A673 (cell line): ENCODE results near the gene TMIE.

ENCODE experiments used
- EZH2 ChIP-seq: fragments of 200-600 bp; sonication (generic); IDR thresholded peaks from 2 replicates; pipeline ENCODE4 v1.6.1; 2017; ENCODE audit warnings: borderline replicate concordance, low read depth, mild to moderate bottlenecking, mixed read lengths, antibody characterized with exemption, low read length; ENCODE audit not compliant: poor library complexity, severe bottlenecking
- TF ChIP-seq, protein P1 (sequence below): fragments of 300-800, 200-600 bp; sonication (generic); conservative IDR thresholded peaks from 2 replicates; pipeline ENCODE4 v1.5.1; 2017; ENCODE audit warnings: low read depth, mild to moderate bottlenecking, antibody characterized with exemption, low read length, moderate library complexity, mixed read lengths

DNA sequence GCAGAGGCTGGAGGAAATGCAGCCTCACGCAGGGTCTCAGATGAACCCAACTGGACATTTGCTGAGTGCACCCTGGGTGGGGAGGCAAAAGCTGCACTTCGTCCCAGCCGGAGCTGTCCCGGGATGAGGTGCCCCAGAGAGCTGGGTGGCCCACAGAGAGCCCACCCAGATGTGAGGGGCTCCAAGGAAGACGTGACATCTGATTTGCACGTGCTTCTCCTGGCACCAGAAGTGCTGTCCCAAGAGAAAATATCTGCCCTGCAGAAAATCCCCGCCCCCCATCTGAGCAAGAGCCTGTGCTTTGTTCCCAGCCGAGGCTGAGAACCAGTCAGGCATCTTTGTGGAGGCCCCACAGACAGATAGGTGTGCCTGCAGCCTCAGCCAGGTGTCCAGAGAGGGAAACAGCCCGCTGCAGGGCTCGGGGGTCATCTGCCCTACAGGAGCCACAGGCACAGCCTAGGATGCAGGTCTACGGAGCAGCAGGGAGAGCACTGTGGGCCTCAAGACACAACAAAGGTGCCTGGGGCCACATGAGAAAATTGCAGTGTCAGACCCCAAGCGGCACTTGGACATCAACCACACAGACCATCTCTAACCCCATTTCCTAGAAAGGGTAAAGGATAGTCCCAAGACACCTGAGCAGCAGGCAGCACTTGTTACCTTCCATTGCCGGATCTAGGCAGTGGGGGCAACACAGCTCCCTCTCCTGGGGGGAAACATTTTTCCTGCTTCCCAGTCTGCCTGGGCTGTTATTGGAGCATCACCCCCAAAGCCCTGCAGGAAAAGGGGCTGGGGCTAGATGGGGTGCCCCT is 5.8 kb downstream of the TMIE start:
- TF ChIP-seq, protein P1, sequence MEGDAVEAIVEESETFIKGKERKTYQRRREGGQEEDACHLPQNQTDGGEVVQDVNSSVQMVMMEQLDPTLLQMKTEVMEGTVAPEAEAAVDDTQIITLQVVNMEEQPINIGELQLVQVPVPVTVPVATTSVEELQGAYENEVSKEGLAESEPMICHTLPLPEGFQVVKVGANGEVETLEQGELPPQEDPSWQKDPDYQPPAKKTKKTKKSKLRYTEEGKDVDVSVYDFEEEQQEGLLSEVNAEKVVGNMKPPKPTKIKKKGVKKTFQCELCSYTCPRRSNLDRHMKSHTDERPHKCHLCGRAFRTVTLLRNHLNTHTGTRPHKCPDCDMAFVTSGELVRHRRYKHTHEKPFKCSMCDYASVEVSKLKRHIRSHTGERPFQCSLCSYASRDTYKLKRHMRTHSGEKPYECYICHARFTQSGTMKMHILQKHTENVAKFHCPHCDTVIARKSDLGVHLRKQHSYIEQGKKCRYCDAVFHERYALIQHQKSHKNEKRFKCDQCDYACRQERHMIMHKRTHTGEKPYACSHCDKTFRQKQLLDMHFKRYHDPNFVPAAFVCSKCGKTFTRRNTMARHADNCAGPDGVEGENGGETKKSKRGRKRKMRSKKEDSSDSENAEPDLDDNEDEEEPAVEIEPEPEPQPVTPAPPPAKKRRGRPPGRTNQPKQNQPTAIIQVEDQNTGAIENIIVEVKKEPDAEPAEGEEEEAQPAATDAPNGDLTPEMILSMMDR, result no peak
- no peak for TF ChIP-seq EZH2
